H1 (cell line): Measurements from ENCODE around the gene LONP2. TPM values are rescaled to one million over a fixed set of nuclear protein-coding genes. Genes with fewer than 3 reads are reported as not detected.

ENCODE experiments used
- CTCF ChIA-PET: fragments of 300-600 bp; sonication (Branson Sonifier 250); formaldehyde crosslinking; loops from one replicate; lab custom pipeline; 2021; ENCODE audit not compliant: partially characterized antibody; lab: Charles Lee
- POLR2A ChIA-PET: fragments of 300-600 bp; sonication (Branson Sonifier 250); formaldehyde crosslinking; loops from one replicate; lab custom pipeline; 2021; ENCODE audit warnings: inconsistent platforms; ENCODE audit not compliant: partially characterized antibody; lab: Charles Lee
- DNase-seq, 2 experiments: peaks; one replicate each; pipeline versions ENCODE4 v3.0.0 to v3.0.0-alpha.2; 2010 to 2022; ENCODE audit warnings: low spot score in 2 of 2, low read depth in 1 of 2, mixed read lengths in 1 of 2
- FAIRE-seq: peaks from 2 replicates; lab custom pipeline; 2011; peaks lifted over from hg19 to GRCh38; lab: Jason Lieb, UNC
- H2AFZ ChIP-seq: 2 replicates; pipeline ENCODE4 v1.8.1; 2012; ENCODE audit warnings: low read length, inconsistent platforms
- H2AK5ac ChIP-seq: 2 replicates; pipeline ENCODE4 v1.6.1; 2013; ENCODE audit warnings: low read depth, low read length
- H2BK120ac ChIP-seq: replicated peaks from 2 replicates; pipeline ENCODE3; 2013; ENCODE audit warnings: low read depth, low read length, inconsistent platforms
- H2BK12ac ChIP-seq: 2 replicates; pipeline ENCODE4 v1.6.1; 2013; ENCODE audit warnings: low read depth, low read length
- H2BK15ac ChIP-seq: 2 replicates; pipeline ENCODE4 v1.6.1; 2013; ENCODE audit warnings: low read length
- H2BK20ac ChIP-seq: 2 replicates; pipeline ENCODE4 v1.6.1; 2013; ENCODE audit warnings: low read length
- H2BK5ac ChIP-seq: 2 replicates; pipeline ENCODE4 v1.6.1; 2013; ENCODE audit warnings: low read depth, low read length
- H3K14ac ChIP-seq: 2 replicates; pipeline ENCODE4 v1.6.1; 2013; ENCODE audit warnings: inconsistent platforms; ENCODE audit not compliant: insufficient read length
- H3K18ac ChIP-seq: 2 replicates; pipeline ENCODE4 v1.6.1; 2013; ENCODE audit warnings: low read length; ENCODE audit errors: extremely low read depth
- H3K23ac ChIP-seq: 2 replicates; pipeline ENCODE4 v1.6.1; 2013; ENCODE audit warnings: inconsistent platforms; ENCODE audit not compliant: insufficient read length
- H3K23me2 ChIP-seq: 2 replicates; pipeline ENCODE4 v1.6.1; 2013; ENCODE audit warnings: low read depth, low read length
- H3K27ac ChIP-seq: 2 replicates; pipeline ENCODE4 v1.6.1; 2011; ENCODE audit warnings: low read depth, low read length, inconsistent platforms
- H3K27me3 ChIP-seq, 4 experiments: replicated peaks in 1 of 4; 1 replicate in 1 of 4; 2 replicates in 3 of 4; pipeline versions ENCODE4 v1.6.1 to v1.8.1; 2011 to 2013; ENCODE audit warnings: low read length in 3 of 4, mild to moderate bottlenecking in 3 of 4, inconsistent platforms in 2 of 4, mixed read lengths in 2 of 4, moderate library complexity in 1 of 4; ENCODE audit not compliant: control insufficient read depth in 3 of 4, insufficient read depth in 3 of 4; ENCODE audit errors: extremely low read depth in 1 of 4
- H3K36me3 ChIP-seq, 4 experiments: 2 replicates each; pipeline versions ENCODE4 v1.6.1 to v1.8.1; 2011 to 2013; ENCODE audit warnings: mild to moderate bottlenecking in 4 of 4, low read length in 3 of 4, moderate library complexity in 2 of 4, control low read depth in 1 of 4, inconsistent platforms in 1 of 4; ENCODE audit not compliant: insufficient read depth in 4 of 4, control insufficient read depth in 2 of 4
- H3K4ac ChIP-seq: replicated peaks from 2 replicates; pipeline ENCODE3; 2013; ENCODE audit warnings: low read length, low read depth, mixed read lengths, inconsistent platforms; ENCODE audit not compliant: insufficient read length
- H3K4me1 ChIP-seq, 4 experiments: replicated peaks in 1 of 4; 1 replicate in 1 of 4; 2 replicates in 3 of 4; pipeline versions ENCODE4 v1.6.1 to v1.8.1; 2011 to 2013; ENCODE audit warnings: low read length in 3 of 4, inconsistent platforms in 2 of 4, mixed read lengths in 1 of 4; ENCODE audit not compliant: insufficient read depth in 4 of 4, control insufficient read depth in 3 of 4
- H3K4me2 ChIP-seq, 2 experiments: 2 replicates each; pipeline versions ENCODE4 v1.6.1 to v1.8.1; 2011 to 2013; ENCODE audit warnings: low read depth in 2 of 2, low read length in 2 of 2, control low read depth in 1 of 2, inconsistent platforms in 1 of 2, mild to moderate bottlenecking in 1 of 2; ENCODE audit not compliant: insufficient read depth in 1 of 2
- H3K4me3 ChIP-seq, 4 experiments: fragments of 200-600, 300-600 bp in 1 of 4; sonication (generic), shearing (Covaris generic), sonication (Bioruptor Twin) in 1 of 4; 2 replicates each; pipeline versions ENCODE4 v1.5.1 to v1.8.1; 2011 to 2016; ENCODE audit warnings: low read length in 4 of 4, low read depth in 3 of 4, control low read depth in 2 of 4, inconsistent platforms in 2 of 4, mild to moderate bottlenecking in 2 of 4, mixed read lengths in 1 of 4, moderate library complexity in 1 of 4; ENCODE audit not compliant: insufficient read depth in 2 of 4; ENCODE audit errors: extremely low read depth in 1 of 4
- H3K56ac ChIP-seq: replicated peaks from 2 replicates; pipeline ENCODE3; 2013; ENCODE audit warnings: low read depth, mild to moderate bottlenecking, mixed read lengths, low read length, inconsistent platforms; ENCODE audit not compliant: insufficient read length
- H3K79me1 ChIP-seq: 2 replicates; pipeline ENCODE4 v1.6.1; 2013; ENCODE audit warnings: low read depth, low read length, control low read depth
- H3K79me2 ChIP-seq, 2 experiments: 2 replicates each; pipeline versions ENCODE4 v1.6.1 to v1.8.1; 2012 to 2013; ENCODE audit warnings: low read length in 2 of 2, mild to moderate bottlenecking in 2 of 2, inconsistent platforms in 1 of 2; ENCODE audit not compliant: insufficient read depth in 2 of 2, control insufficient read depth in 1 of 2
- H3K9ac ChIP-seq, 4 experiments: replicated peaks in 1 of 4; 1 replicate in 1 of 4; 2 replicates in 3 of 4; pipeline versions ENCODE4 v1.6.1 to v1.8.1; 2011 to 2013; ENCODE audit warnings: low read depth in 3 of 4, low read length in 3 of 4, control low read depth in 2 of 4, mild to moderate bottlenecking in 2 of 4, moderate library complexity in 2 of 4, inconsistent platforms in 1 of 4; ENCODE audit errors: extremely low read depth in 1 of 4
- H3K9me3 ChIP-seq, 2 experiments: 2 replicates each; pipeline versions ENCODE4 v1.6.1 to v1.8.1; 2012 to 2013; ENCODE audit warnings: mild to moderate bottlenecking in 2 of 2, moderate library complexity in 2 of 2, control low read depth in 1 of 2, inconsistent platforms in 1 of 2, low read depth in 1 of 2, low read length in 1 of 2, mixed read lengths in 1 of 2; ENCODE audit not compliant: insufficient read depth in 2 of 2
- H4K20me1 ChIP-seq, 2 experiments: replicated peaks in 1 of 2; 2 replicates each; pipeline versions ENCODE3 to v1.8.1; 2011 to 2013; ENCODE audit warnings: inconsistent platforms in 2 of 2, low read length in 2 of 2, mild to moderate bottlenecking in 1 of 2; ENCODE audit not compliant: insufficient read depth in 2 of 2, control insufficient read depth in 1 of 2
- H4K5ac ChIP-seq: 2 replicates; pipeline ENCODE4 v1.6.1; 2013; ENCODE audit warnings: low read length, low read depth, mixed read lengths, inconsistent platforms; ENCODE audit not compliant: insufficient read length
- H4K8ac ChIP-seq: 2 replicates; pipeline ENCODE4 v1.8.0; 2013; ENCODE audit warnings: mild to moderate bottlenecking, moderate library complexity, low read length, inconsistent platforms; ENCODE audit not compliant: insufficient read depth; ENCODE audit errors: extremely low read depth
- H4K91ac ChIP-seq: replicated peaks from 2 replicates; pipeline ENCODE3; 2013; ENCODE audit warnings: low read length, mixed read lengths, inconsistent platforms; ENCODE audit not compliant: insufficient read length
- ASH2L ChIP-seq: fragments of 200-600, 300-600 bp; sonication (generic); IDR thresholded peaks from one replicate; pipeline ENCODE4 v1.7.1; 2017; ENCODE audit warnings: low read length
- CBX5 ChIP-seq: fragments of 300-800, 300-1000 bp; sonication (generic); IDR thresholded peaks from 2 replicates; pipeline ENCODE4 v1.7.1; 2016; ENCODE audit warnings: antibody characterized with exemption, low read length, low read depth
- CEBPB ChIP-seq: IDR thresholded peaks from 2 replicates; pipeline ENCODE4 v1.6.1; 2012; ENCODE audit warnings: low read depth, low read length
- POLR2AphosphoS5 ChIP-seq: IDR thresholded peaks from 2 replicates; pipeline ENCODE4 v1.6.1; 2011; ENCODE audit warnings: low read depth, low read length
- POU5F1 ChIP-seq: IDR thresholded peaks from 2 replicates; pipeline ENCODE4 v1.6.1; 2011; ENCODE audit warnings: low read depth, mild to moderate bottlenecking, low read length, moderate library complexity
- RAD21 ChIP-seq, 2 experiments: IDR thresholded peaks in 1 of 2; conservative IDR thresholded peaks in 1 of 2; 2 replicates each; pipeline ENCODE4 v1.6.1; 2011; ENCODE audit warnings: low read depth in 2 of 2, low read length in 2 of 2, improper control_type of control experiment in 1 of 2, inconsistent platforms in 1 of 2, mild to moderate bottlenecking in 1 of 2, moderate library complexity in 1 of 2
- RBBP5 ChIP-seq: IDR thresholded peaks from 2 replicates; pipeline ENCODE4 v1.7.1; 2012; ENCODE audit warnings: low read depth, mild to moderate bottlenecking, inconsistent platforms, low read length, moderate library complexity, borderline replicate concordance
- RXRA ChIP-seq: IDR thresholded peaks from 2 replicates; pipeline ENCODE4 v1.6.1; 2011; ENCODE audit warnings: low read depth, mild to moderate bottlenecking, low read length, moderate library complexity; ENCODE audit not compliant: insufficient read depth
- SIRT6 ChIP-seq: IDR thresholded peaks from one replicate; pipeline ENCODE4 v1.7.1; 2012; ENCODE audit warnings: low read length, inconsistent platforms
- SUZ12 ChIP-seq: fragments of 200-600 bp; sonication (generic); IDR thresholded peaks from 2 replicates; pipeline ENCODE4 v1.6.1; 2012; ENCODE audit warnings: mild to moderate bottlenecking, inconsistent platforms, low read length, moderate library complexity, mixed read lengths
- TAF1 ChIP-seq: IDR thresholded peaks from 2 replicates; pipeline ENCODE4 v1.6.1; 2011; ENCODE audit warnings: mild to moderate bottlenecking, low read depth, low read length
- TEAD4 ChIP-seq: IDR thresholded peaks from 2 replicates; pipeline ENCODE4 v1.6.1; 2012; ENCODE audit warnings: low read depth, low read length, inconsistent platforms, mixed read lengths
- WGBS, 2 experiments: shearing (Covaris generic) in 1 of 2; methylation state at CpG; one replicate each; pipeline versions ENCODE4 v1.1.6 to v1.1.7; 2013 to 2015; ENCODE audit warnings: low lambda C conversion rate in 2 of 2, mixed read lengths in 2 of 2, inconsistent platforms in 1 of 2, low coverage in 1 of 2, missing lambda C conversion rate in 1 of 2; ENCODE audit not compliant: insufficient replicate concordance in 2 of 2, insufficient coverage in 1 of 2, insufficient read length in 1 of 2; ENCODE audit errors: extremely low coverage in 1 of 2, missing lambda C conversion rate in 1 of 2; 5-methylcytosine and 5-hydroxymethylcytosine counted together
- polyA plus RNA-seq, 7 experiments: library from polyadenylated mRNA; depleted of rRNA in 3 of 7; stranded (reverse) in 5 of 7; unstranded in 2 of 7; fragments of >200 nt in 5 of 7; fragments of 200-250 nt in 2 of 7; gene quantifications; 1 replicate in 5 of 7; 2 replicates in 1 of 7; 4 replicates in 1 of 7; pipeline versions ENCODE4 v1.2.1 to v1.2.3, GENCODE V29; 2011 to 2013; ENCODE audit warnings: missing spikeins in 2 of 7, mixed read lengths in 2 of 7
- total RNA-seq: library from RNA; stranded (reverse); fragmentation: NEBNext Ultra II Directional; extraction: Animal tissue kit (Norgen Biotek cat#: 25700); gene quantifications from 2 replicates; pipeline ENCODE4 v1.2.1, GENCODE V29; 2021

LONP2 gene
- total and polyA plus RNA-seq, 2 of the 8 experiments (the other 6 are each of a cell fraction or from before 2014, with no cell fraction given), result 8.1 to 23.1 TPM

DNA sequence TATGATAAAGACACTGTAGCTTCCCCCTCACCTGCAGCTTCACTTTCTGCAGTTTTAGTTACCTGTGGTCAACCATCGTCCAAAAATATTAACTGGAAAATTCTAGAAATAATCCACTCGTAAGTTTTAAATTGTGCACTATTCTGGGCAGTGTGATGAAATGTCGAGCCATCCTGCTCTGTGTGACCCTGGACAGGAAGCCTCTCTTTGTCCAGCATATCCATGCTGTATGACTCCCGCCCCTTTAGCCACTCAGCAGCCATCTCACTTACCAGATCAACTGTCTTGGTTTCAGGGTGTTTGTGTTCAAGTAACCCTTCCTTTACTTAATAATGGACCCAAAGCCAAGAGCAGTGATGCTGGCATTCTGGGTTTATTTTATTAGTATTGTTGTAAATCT lies 85.0 kb downstream of the LONP2 start:
- TF ChIP-seq RBBP5 (no peak), SIRT6 (no peak), POU5F1 (no peak), RAD21 (IDR thresholded peaks at IDR 0.05 in 1 of 2, conservative IDR thresholded peaks at IDR 0.05 in 1 of 2; ENCODE audit: low read depth in 2 of 2, low read length in 2 of 2) (no peak), TEAD4 (no peak), TAF1 (no peak), POLR2AphosphoS5 (no peak), CEBPB (no peak), CBX5 (no peak), ASH2L (no peak), SUZ12 (no peak), RXRA (no peak)
- Histone ChIP-seq H2BK15ac (no peak overlapping the region), H3K27ac (no peak overlapping the region), H4K5ac (no peak overlapping the region), H4K20me1 (peaks cover 0 to 2% of the 10 kb centered on the region in 2 experiments), H2BK5ac (no peak overlapping the region), H3K4me1 (peaks cover 0 to 7% (median 0%) of the 10 kb centered on the region in 4 experiments; a peak in 2 of 7 replicates), H3K23me2 (no peaks in the 10 kb centered on the region), H4K8ac (no peak overlapping the region), H3K23ac (no peak overlapping the region), H3K4me2 (no peak overlapping the region), H4K91ac (no peak overlapping the region), H3K4ac (no peak overlapping the region), H3K4me3 (no peak overlapping the region), H3K9me3 (no peaks in the 10 kb centered on the region), H2AK5ac (no peak overlapping the region), H2BK120ac (no peak overlapping the region), H3K56ac (no peak overlapping the region), H3K36me3 (no peaks in the 10 kb centered on the region), H2BK12ac (no peak overlapping the region), H2AFZ (no peak overlapping the region), H3K27me3 (no peaks in the 10 kb centered on the region), H2BK20ac (no peak overlapping the region), H3K79me1 (no peaks in the 10 kb centered on the region), H3K79me2 (no peaks in the 10 kb centered on the region), H3K18ac (no peak overlapping the region), H3K14ac (no peak overlapping the region), H3K9ac (no peak overlapping the region)
- DNase-seq (no peak), FAIRE-seq (no peak)
- 89% methylated on average over 4 of the region's 4 CpGs; no CpG with 5 or more reads in 1 of the 2 experiments for WGBS, 2 experiments
- ChIA-PET CTCF (interaction anchor here (0.6 kb wide), 1 partner anchor 19 kb away, joined by 3 read pairs; no protein-coding TSS in a partner anchor), POLR2A (interaction anchor here (0.7 kb wide), 1 partner anchor 608 kb away, joined by 3 read pairs; no protein-coding TSS in a partner anchor)
